ENCODE measurements around the gene MIF4GD.
"Not testable (repeated sequence)": the region's sequence is repeated elsewhere in the genome, so short reads cannot be mapped to it uniquely, and the experiment has no call there.

MIF4GD gene

DNA sequence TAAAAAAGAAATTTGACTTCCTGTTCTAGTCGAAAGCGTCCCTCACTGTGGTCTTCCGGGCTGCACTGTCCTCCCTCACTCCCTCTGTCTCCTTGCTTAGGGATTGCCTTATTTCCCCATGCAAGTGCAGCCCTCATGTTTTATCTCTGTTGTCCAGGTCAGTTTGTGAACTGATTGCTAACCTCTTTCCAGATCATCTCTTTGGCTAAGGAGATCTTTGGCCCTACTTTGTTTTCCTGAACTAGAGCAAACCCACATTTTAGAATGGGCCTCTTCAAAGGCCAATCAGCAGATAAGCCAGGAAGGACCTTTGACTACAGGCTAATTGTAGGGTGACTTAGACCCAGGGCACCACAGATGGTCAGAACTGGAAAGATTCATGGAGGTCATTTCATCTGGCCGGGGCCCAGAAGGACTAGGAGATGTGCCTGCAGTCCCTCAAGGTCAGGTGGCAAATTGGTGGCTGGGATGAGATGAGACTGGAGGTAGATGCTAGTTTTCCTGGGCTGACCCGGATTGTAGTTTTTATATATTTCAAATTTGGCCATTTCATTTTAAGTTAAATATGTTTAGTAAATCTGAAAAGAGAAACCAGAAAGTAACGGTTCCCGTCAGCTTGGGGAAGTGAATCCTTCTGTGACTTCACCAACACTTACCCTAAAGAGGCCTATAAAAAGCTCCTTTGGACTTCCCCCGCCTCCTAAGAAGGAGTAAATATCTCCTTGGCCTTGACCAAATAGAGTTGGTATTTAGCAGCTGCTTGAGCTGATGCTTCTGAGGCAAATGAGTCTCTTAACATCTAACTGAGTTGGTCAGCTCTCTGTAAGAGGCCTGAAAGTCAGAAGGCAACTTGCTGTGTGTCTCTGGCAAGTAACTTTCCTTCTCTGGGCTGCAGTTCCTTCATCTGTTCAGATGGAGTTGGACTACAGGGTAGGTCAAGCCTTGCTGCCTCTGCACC, 24.4 kb upstream of the MIF4GD start:
- Histone ChIP-seq H3K9ac (peak overlapping the region; percentile 53 to 91 (median 74)), H3K27ac (peak overlapping the region; percentile 51 to 98 (median 89)), H3K36me3 (peaks cover 0 to 6% (median 0%) of the 10 kb centered on the region in 11 experiments; a peak in 2 of 22 replicates), H3K27me3 (no peaks in the 10 kb centered on the region), H3K9me3 (replicated peaks in 1 of 11) (no peaks in the 10 kb centered on the region), H3K4me1 (peaks cover 42 to 100% (median 67%) of the 10 kb centered on the region in 10 experiments), H3K4me2 (peak overlapping the region; percentile 68 to 94 (median 81)), H4K20me1 (no peaks in the 10 kb centered on the region), H3K4me3 (peak overlapping the region in 5 of 10 experiments; percentile 15 to 52 (median 39); a peak in 5 of 20 replicates)
- TF ChIP-seq Cebpa-rat (IDR thresholded peaks at IDR 0.05), result no peak

DNA sequence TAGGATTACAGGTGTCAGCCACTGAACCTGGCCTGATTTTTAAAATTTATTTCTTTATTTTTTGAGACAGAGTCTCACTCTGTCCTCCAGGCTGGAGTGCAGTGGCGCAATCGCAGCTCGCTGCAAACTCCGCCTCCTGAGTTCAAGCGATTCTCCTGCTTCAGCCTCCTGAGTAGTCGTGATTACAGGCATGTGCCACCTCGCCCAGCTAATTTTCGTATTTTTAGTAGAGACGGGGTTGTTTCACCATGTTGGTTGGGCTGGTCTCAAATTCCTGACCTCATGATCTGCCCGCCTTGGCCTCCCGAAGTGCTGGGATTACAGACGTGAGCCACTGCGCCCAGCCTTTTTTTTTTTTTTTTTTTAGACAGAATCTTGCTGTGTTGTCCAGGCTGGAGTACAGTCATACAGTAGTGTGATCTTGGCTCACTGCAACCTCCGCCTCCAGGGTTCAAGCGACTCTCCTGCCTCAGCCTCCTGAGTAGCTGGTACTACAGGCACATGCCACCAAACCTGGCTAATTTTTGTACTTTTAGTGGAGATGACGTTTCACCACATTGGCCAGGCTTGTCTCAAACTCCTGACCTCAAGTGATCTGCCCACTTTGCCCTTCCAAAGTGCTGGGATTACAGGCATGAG, 21.9 kb upstream of the MIF4GD start:
- H3K4me3 ChIP-seq; H3K27me3 ChIP-seq; H3K36me3 ChIP-seq; H3K9ac ChIP-seq; H3K9me3 ChIP-seq (replicated peaks in 1 of 11); H4K20me1 ChIP-seq: not testable (repeated sequence)
- H3K4me1 ChIP-seq, result peaks cover 47 to 86% (median 61%) of the 10 kb centered on the region in 10 experiments
- H3K27ac ChIP-seq, result peak overlapping the region in 5 of 11 experiments; percentile 29 to 98 (median 97); a peak in 5 of 22 replicates
- H3K4me2 ChIP-seq, result peak overlapping the region in 3 of 11 experiments; percentile 73 to 92 (median 83); a peak in 5 of 22 replicates

DNA sequence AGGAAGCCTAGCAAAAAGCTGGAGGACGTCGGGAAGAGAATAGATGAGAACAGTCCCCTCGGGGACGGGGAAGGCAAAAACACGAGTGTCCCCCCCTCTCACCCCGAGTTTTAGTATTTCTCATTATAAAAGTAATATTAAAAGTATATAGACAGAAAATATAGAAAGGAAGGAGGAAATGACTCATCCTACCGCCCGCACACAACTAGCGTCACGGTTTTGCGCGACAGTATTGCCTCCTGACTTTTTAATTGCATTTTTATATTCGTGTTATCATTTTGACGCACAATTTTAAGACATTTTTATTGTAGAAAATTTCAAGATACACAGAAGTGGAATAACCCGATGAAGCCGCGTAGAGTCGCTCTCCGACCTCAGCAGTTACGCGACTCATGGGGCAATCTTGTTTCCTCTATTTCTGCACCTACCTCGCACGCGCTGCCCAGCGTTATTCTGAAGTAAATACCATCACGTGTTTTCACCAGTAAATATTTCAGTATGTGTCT, 18.9 kb upstream of the MIF4GD start:
- Histone ChIP-seq H4K20me1 (peaks cover 7 to 34% (median 28%) of the 10 kb centered on the region in 11 experiments; a peak in 20 of 22 replicates), H3K4me1 (peaks cover 34 to 86% (median 55%) of the 10 kb centered on the region in 10 experiments), H3K27ac (peak overlapping the region; percentile 81 to 93 (median 84)), H3K9ac (peak overlapping the region; percentile 81 to 94 (median 89)), H3K4me2 (peak overlapping the region; percentile 67 to 88 (median 76)), H3K9me3 (replicated peaks in 1 of 11) (no peaks in the 10 kb centered on the region), H3K27me3 (no peaks in the 10 kb centered on the region), H3K4me3 (peak overlapping the region; percentile 71 to 98 (median 92)), H3K36me3 (peaks cover 22 to 29% (median 27%) of the 10 kb centered on the region in 11 experiments)
- peak in 4 of 11 experiments; percentile 19 to 64 (median 26); a peak in 3 of 22 replicates for TF ChIP-seq Cebpa-rat (IDR thresholded peaks at IDR 0.05)

DNA sequence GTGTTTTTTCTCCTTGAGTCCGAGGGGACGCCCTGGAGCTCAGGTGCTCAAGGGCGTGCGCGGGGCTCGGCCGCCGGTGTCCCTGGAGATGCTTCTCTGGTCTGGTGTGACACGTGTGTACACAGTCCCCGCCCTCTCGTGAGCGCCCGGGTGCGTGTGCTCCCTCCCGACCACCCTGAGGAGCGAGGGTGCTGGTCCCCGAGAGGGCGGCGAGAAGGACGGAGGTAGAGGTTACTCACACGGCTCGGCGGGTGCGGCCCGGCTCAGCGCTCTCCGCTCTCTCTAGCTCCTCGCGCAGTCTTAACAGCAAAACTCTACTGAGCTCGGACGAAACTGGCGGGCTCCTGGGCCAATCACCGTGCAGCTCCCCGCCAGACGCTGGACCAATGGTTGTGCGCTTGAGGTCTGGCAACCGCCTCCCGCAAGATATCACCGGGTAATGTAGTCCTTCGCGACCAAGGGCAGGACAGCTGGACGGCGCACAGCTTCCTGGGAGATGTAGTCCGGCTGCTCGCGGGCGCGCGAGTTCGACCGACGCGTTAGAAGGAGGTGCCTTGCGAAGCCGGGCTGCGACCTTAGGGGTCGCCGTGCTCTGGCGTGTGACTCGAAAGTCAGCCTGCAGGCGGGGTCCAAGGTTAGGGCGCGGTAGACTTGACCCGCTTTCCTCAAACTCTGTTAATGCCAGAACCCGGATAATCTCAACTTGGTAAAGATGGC, 18.2 kb upstream of the MIF4GD start, which contains the start of gene SLC25A19:
TSS of gene SLC25A19 (minus strand) at position 319 of the 717 bp plus-strand sequence. CDS start 2,669 bp downstream, outside the sequence.
- peak within 1 kb of the TSS; percentile 81 to 93 (median 84) for H3K27ac ChIP-seq

GRCh38 chr17:75288770-75289114, 17.7 kb upstream of the MIF4GD start:
- H3K4me2 ChIP-seq, result peak overlapping the region; percentile 90 to 98 (median 96)
- H3K4me1 ChIP-seq, result peaks cover 39 to 75% (median 57%) of the 10 kb centered on the region in 10 experiments
- peaks cover 7 to 41% (median 35%) of the 10 kb centered on the region in 11 experiments; a peak in 20 of 22 replicates for H4K20me1 ChIP-seq
- peak overlapping the region; percentile 81 to 94 (median 89) for H3K9ac ChIP-seq
- no peaks in the 10 kb centered on the region for H3K27me3 ChIP-seq
- H3K36me3 ChIP-seq, result peaks cover 27 to 40% (median 38%) of the 10 kb centered on the region in 11 experiments
- H3K4me3 ChIP-seq, result peak overlapping the region; percentile 71 to 98 (median 92)
- TF ChIP-seq Cebpa-rat (IDR thresholded peaks at IDR 0.05), result no peak
- peak overlapping the region; percentile 34 to 93 (median 83) for H3K27ac ChIP-seq
- H3K9me3 ChIP-seq (replicated peaks in 1 of 11), result no peaks in the 10 kb centered on the region

More for the DNA sequence above, 18.2 kb upstream of the MIF4GD start, which contains the start of gene SLC25A19:
- Histone ChIP-seq H3K27me3 (no peaks in the 10 kb centered on the region), H3K9me3 (replicated peaks in 1 of 11) (no peaks in the 10 kb centered on the region), H3K36me3 (peaks cover 24 to 35% (median 33%) of the 10 kb centered on the region in 11 experiments), H4K20me1 (peaks cover 7 to 38% (median 31%) of the 10 kb centered on the region in 11 experiments; a peak in 20 of 22 replicates), H3K9ac (peak within 1 kb of the TSS; percentile 81 to 94 (median 89)), H3K4me1 (peaks cover 39 to 80% (median 57%) of the 10 kb centered on the region in 10 experiments), H3K4me2 (peak within 1 kb of the TSS; percentile 90 to 98 (median 96)), H3K4me3 (peak within 1 kb of the TSS; percentile 71 to 98 (median 92))
- no peak for TF ChIP-seq Cebpa-rat (IDR thresholded peaks at IDR 0.05)

GRCh38 chr17:75288359-75288758, 17.3 kb upstream of the MIF4GD start:
- H3K27ac ChIP-seq, result peak overlapping the region in 10 of 11 experiments; percentile 17 to 90 (median 83); a peak in 15 of 22 replicates

GRCh38 chr17:75287221-75287620, 16.2 kb upstream of the MIF4GD start:
- Histone ChIP-seq H3K9me3 (replicated peaks in 1 of 11) (no peaks in the 10 kb centered on the region), H3K27me3 (no peaks in the 10 kb centered on the region), H3K27ac (no peak overlapping the region), H3K4me3 (peak overlapping the region in 5 of 10 experiments; percentile 17 to 98 (median 94); a peak in 5 of 20 replicates), H3K9ac (peak overlapping the region in 9 of 11 experiments; percentile 71 to 94 (median 87); a peak in 11 of 22 replicates), H3K36me3 (peaks cover 42 to 56% (median 53%) of the 10 kb centered on the region in 11 experiments), H4K20me1 (peaks cover 7 to 50% (median 38%) of the 10 kb centered on the region in 11 experiments; a peak in 20 of 22 replicates), H3K4me1 (peaks cover 39 to 60% (median 52%) of the 10 kb centered on the region in 10 experiments), H3K4me2 (peak overlapping the region; percentile 90 to 98 (median 96); a peak in 21 of 22 replicates)
- TF ChIP-seq Cebpa-rat (IDR thresholded peaks at IDR 0.05), result no peak

More at GRCh38 chr17:75288359-75288758, 17.3 kb upstream of the MIF4GD start:
- H3K27me3 ChIP-seq, result no peaks in the 10 kb centered on the region
- peak overlapping the region; percentile 90 to 98 (median 96) for H3K4me2 ChIP-seq
- H3K4me1 ChIP-seq, result peaks cover 39 to 71% (median 55%) of the 10 kb centered on the region in 10 experiments
- H3K36me3 ChIP-seq, result peaks cover 31 to 44% (median 42%) of the 10 kb centered on the region in 11 experiments
- H3K9ac ChIP-seq, result peak overlapping the region; percentile 81 to 94 (median 89)
- TF ChIP-seq Cebpa-rat (IDR thresholded peaks at IDR 0.05), result no peak
- H4K20me1 ChIP-seq, result peaks cover 7 to 45% (median 38%) of the 10 kb centered on the region in 11 experiments; a peak in 20 of 22 replicates
- peak overlapping the region; percentile 71 to 98 (median 92) for H3K4me3 ChIP-seq
- no peaks in the 10 kb centered on the region for H3K9me3 ChIP-seq (replicated peaks in 1 of 11)
